ENCODE data around the gene PPT2.
"Not testable (repeated sequence)": the region's sequence is repeated elsewhere in the genome, so short reads cannot be mapped to it uniquely, and the experiment has no call there.

DNA sequence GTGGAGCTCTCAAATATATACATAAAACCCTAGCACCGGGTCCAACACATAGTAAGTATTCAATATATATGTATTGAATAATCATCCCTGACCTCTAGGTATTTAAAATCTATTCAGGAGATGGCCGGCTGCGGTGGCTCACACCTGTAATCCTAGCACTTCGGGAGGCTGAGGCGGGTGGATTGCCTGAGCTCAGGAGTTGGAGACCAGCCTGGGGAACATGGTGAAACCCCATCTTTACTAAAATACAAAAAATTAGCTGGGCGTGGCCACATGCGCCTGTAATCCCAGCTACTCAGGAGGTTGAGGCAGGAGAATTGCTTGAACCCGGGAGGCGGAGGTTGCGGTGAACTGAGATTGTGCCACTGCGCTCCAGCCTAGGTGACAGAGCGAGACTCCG, 39.2 kb downstream of the PPT2 start:
- TF ChIP-seq, protein P1, sequence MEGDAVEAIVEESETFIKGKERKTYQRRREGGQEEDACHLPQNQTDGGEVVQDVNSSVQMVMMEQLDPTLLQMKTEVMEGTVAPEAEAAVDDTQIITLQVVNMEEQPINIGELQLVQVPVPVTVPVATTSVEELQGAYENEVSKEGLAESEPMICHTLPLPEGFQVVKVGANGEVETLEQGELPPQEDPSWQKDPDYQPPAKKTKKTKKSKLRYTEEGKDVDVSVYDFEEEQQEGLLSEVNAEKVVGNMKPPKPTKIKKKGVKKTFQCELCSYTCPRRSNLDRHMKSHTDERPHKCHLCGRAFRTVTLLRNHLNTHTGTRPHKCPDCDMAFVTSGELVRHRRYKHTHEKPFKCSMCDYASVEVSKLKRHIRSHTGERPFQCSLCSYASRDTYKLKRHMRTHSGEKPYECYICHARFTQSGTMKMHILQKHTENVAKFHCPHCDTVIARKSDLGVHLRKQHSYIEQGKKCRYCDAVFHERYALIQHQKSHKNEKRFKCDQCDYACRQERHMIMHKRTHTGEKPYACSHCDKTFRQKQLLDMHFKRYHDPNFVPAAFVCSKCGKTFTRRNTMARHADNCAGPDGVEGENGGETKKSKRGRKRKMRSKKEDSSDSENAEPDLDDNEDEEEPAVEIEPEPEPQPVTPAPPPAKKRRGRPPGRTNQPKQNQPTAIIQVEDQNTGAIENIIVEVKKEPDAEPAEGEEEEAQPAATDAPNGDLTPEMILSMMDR (IDR thresholded peaks at IDR 0.05) = not testable (repeated sequence)
- TF ChIP-seq POLR2A (IDR thresholded peaks at IDR 0.05) = not testable (repeated sequence)
